ENCODE data around the gene SPRED3. TPM values are rescaled to one million over a fixed set of nuclear protein-coding genes. Genes with fewer than 3 reads are reported as not detected.

The SPRED3 gene
- total and polyA plus RNA-seq, 8 donors, result 0.37 to 5.2 (median 0.96) TPM

DNA sequence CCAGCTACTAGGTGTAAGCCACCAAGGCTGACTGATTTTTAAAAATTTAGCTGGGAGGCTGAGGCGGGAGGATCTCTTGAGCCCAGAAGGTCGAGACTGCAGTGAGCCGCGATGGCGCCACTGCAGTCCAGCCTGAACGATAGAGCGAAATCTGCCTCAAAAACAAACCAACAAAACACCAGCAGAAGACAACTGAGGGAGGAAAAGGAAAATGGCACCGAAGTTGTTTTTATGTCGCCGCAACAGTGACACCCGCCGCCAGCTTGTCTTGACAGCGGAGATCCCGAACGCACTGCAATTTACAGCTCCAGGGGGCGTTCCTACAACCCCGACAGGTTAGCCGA is 14.1 kb downstream of the SPRED3 start:
- Histone ChIP-seq H3K27ac (peak overlapping the region in 3 of 4 donors; percentile 30 to 39 (median 31)), H3K9me3 (no peaks in the 10 kb centered on the region), H3K27me3 (no peaks in the 10 kb centered on the region), H3K36me3 (peaks cover 0 to 9% (median 0%) of the 10 kb centered on the region in 3 donors), H3K4me1 (peaks cover 0 to 2% (median 0%) of the 10 kb centered on the region in 3 donors), H3K4me3 (peak overlapping the region in 3 of 4 donors; percentile 81 to 99 (median 97))
- TF ChIP-seq, protein P1, sequence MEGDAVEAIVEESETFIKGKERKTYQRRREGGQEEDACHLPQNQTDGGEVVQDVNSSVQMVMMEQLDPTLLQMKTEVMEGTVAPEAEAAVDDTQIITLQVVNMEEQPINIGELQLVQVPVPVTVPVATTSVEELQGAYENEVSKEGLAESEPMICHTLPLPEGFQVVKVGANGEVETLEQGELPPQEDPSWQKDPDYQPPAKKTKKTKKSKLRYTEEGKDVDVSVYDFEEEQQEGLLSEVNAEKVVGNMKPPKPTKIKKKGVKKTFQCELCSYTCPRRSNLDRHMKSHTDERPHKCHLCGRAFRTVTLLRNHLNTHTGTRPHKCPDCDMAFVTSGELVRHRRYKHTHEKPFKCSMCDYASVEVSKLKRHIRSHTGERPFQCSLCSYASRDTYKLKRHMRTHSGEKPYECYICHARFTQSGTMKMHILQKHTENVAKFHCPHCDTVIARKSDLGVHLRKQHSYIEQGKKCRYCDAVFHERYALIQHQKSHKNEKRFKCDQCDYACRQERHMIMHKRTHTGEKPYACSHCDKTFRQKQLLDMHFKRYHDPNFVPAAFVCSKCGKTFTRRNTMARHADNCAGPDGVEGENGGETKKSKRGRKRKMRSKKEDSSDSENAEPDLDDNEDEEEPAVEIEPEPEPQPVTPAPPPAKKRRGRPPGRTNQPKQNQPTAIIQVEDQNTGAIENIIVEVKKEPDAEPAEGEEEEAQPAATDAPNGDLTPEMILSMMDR (IDR thresholded peaks at IDR 0.05), result no peak
- ATAC-seq, result no peak
- intact Hi-C loops (cut with DNase I), result loop anchor here in 1 of 3 donors (10.0 kb wide), 1 partner anchor 212 kb away; the partner anchor contains the start of genes EIF3K and MAP4K1
- DNase-seq, result no peak
- FAIRE-seq, result no peak
- 0 to 2% methylated on average over 18 of the region's 18 CpGs for WGBS, 2 donors

DNA sequence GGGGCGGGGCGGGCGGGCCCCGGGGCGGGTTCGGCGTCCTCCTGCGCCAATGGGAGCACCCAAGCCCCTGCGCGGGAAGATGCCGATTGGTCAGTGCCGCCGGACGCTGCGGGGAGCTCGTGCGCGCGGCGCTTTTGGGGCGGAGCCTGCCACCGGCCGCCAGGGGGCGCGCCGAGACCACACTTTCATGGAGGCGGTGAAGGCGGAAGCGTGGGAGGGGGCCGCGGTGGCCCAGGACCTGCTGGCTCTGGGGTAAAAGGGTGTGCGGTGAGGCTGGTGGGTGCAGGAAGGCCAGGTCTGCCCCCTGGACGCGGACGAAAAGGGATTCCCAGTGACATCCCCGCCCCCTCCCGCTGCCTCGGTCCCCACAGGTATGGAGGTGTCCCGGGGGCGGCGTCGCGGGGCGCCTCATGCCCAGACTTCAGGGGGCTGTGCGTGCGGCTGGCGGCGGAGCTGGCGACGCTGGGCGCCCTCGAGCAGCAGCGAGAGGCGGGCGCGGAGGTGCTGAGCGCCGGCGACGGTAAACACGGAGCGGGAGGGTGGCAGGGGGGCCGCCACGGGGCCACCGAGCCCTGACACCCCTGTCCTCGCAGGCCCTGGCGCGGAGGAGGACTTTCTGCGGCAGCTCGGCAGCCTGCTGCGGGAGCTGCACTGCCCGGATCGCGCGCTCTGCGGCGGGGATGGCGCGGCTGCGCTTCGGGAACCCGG is 14.6 kb downstream of the SPRED3 start, which contains the start of gene FAM98C:
Gene FAM98C (plus strand): TSS at position 127 of the 708 bp plus-strand sequence. CDS start 61 bp downstream, at position 188.
- FAIRE-seq, result no peak
- peak within 1 kb of the TSS; percentile 78 to 85 (median 80) for H3K27ac ChIP-seq

DNA sequence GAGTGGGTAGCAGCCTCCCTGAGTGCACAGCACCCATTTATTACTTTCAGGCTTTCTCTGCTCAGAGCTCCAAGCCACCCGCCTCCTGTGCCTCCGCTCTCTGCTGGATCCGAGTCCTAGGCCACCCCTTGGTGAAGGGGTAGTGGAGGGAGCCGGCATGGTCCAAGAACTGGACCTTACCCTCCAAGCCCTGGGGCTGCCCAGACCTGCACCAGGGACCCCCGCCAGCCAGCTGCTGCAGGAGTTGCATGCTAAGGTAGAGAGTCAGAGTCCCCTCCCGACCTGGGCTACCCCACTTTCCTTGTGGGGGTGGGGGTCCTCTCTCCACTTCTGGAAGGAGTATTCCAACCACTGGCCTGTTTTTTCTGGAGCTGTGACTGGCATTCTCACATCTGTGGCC is 16.4 kb downstream of the SPRED3 start:
- 93 to 96% methylated on average over 6 of the region's 6 CpGs for WGBS, 2 donors
- Histone ChIP-seq H3K36me3 (peaks cover 0 to 9% (median 0%) of the 10 kb centered on the region in 3 donors), H3K27ac (no peak overlapping the region), H3K4me1 (peaks cover 0 to 2% (median 0%) of the 10 kb centered on the region in 3 donors), H3K4me3 (no peak overlapping the region), H3K27me3 (no peaks in the 10 kb centered on the region), H3K9me3 (no peaks in the 10 kb centered on the region)
- TF ChIP-seq, protein P1 (IDR thresholded peaks at IDR 0.05), result no peak
- intact Hi-C loops (cut with DNase I), result loop anchor here in 1 of 3 donors (10.0 kb wide), 1 partner anchor 210 kb away; the partner anchor contains the start of genes EIF3K and MAP4K1
- no peak for FAIRE-seq
- DNase-seq, result peak in 1 of 6 donors; percentile 74
- no peak for ATAC-seq

More for the DNA sequence above, 14.6 kb downstream of the SPRED3 start, which contains the start of gene FAM98C:
- H3K36me3 ChIP-seq, result peaks cover 0 to 9% (median 0%) of the 10 kb centered on the region in 3 donors
- intact Hi-C loops (cut with DNase I), result loop anchor here in 1 of 3 donors (10.0 kb wide), 1 partner anchor 212 kb away; the partner anchor contains the start of genes EIF3K and MAP4K1
- TF ChIP-seq, protein P1 (IDR thresholded peaks at IDR 0.05), result peak; percentile 98 to 99 (median 99)
- H3K9me3 ChIP-seq, result no peaks in the 10 kb centered on the region
- whole genome bisulfite sequencing, 2 donors, result 0 to 1% methylated on average over 60 to 82 of the region's 82 CpGs
- peak; percentile 98 to 99 (median 98) for ATAC-seq
- peaks cover 0 to 2% (median 0%) of the 10 kb centered on the region in 3 donors for H3K4me1 ChIP-seq
- DNase-seq, result peak; percentile 95 to 99 (median 98)
- no peaks in the 10 kb centered on the region for H3K27me3 ChIP-seq
- H3K4me3 ChIP-seq, result peak within 1 kb of the TSS; percentile 81 to 99 (median 90)

DNA sequence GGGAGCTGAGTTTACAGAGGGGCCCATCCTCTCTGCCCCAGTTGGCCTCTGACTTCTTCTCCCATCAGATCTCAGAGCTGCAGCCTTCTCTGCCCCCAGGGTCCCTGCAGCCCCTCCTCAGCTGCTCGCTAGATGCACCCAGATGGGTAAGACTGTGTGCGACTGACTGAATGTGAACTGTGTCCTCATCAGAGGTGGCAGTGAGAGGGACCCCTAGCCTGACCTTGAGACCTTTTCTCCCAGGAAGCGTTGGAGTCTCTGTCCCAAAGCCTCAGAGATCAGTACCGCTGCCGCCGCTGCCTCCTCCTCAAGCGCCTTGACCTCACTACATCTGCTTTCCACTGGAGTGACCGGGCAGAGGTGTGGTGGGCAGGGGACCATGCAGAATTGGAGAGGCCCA is 16.8 kb downstream of the SPRED3 start:
- WGBS, 2 donors, result 95 to 96% methylated on average over 8 of the region's 8 CpGs
- FAIRE-seq, result no peak
- H3K27me3 ChIP-seq, result no peaks in the 10 kb centered on the region
- H3K4me3 ChIP-seq, result no peak overlapping the region
- ATAC-seq, result no peak
- intact Hi-C loops (cut with DNase I), result loop anchor here in 1 of 3 donors (10.0 kb wide), 1 partner anchor 210 kb away; the partner anchor contains the start of genes EIF3K and MAP4K1
- no peaks in the 10 kb centered on the region for H3K9me3 ChIP-seq
- peaks cover 0 to 9% (median 0%) of the 10 kb centered on the region in 3 donors for H3K36me3 ChIP-seq
- TF ChIP-seq, protein P1 (IDR thresholded peaks at IDR 0.05), result no peak
- peaks cover 0 to 2% (median 0%) of the 10 kb centered on the region in 3 donors for H3K4me1 ChIP-seq
- no peak for DNase-seq
- no peak overlapping the region for H3K27ac ChIP-seq
